ENCODE measurements around the gene FAM180A. TPM values are rescaled to one million over a fixed set of nuclear protein-coding genes. Genes with fewer than 3 reads are reported as not detected.

The FAM180A gene
- total and polyA plus RNA-seq, 9 of the 15 experiments (the other 6 are each of a cell fraction or from before 2014, with no cell fraction given): not detected

DNA sequence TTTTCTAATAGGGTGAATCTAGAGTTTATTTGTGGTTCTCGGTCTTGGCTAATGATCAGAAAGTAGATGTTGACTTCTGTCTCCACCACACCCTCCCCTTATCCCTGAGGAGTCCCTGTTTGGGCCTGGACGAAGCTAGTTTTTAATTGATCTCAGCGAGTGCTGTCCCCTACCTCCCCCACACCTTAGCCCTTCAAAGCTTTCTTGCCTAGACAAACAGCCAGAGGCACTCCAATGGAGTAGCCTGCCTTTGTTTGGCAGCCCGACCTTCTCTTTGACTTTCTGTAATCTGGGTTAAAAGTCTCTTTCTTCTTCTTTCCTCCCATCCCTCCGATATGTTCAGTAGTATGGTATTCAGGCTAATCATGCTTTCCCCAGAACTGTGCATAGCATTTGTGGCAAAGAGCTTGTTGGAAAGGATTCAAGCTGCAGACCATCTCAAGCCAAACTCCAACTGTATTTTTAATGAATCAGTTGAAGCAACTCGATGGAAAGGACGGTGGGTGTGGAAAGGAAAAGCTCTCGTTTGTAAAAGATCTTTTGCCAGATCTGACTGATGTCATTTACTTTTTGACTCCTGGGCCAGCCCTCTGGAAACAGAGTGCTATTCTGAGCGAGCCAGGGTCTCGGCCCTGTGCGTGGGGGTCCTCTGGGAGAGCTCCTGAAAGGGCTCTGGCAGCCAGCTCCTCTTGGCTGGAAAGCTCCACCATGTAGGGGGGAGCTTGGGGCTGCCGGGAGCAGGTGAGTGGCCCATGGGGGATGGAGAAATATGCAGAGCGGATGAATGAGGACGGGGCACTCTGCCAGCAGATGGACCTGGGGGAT, 4.5 kb downstream of the FAM180A start (continued):
- TF ChIP-seq POLR2G (IDR thresholded peaks at IDR 0.05; ENCODE audit: low read depth, low read length): no peak

DNA sequence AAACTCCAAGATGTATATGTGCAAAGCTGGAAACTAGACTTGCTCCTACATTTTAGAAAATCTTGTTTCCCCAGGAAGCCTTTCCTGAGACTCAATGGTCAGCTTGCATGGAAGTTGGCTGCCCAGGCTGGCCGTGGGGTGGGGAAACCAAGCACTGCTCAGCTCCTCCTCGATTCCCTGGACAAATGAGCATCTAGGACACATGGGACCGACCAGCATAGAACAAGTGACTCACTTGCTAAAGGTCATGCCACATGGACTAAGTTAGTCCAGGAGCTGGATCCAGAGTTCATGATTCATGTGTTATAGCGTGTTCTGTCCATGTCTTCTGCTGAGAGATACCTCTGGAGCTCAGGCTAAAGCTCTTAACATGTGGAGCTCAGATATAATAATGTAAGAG, 6.2 kb downstream of the FAM180A start:
- BruUV-seq (replicated peaks): no TSS peak

More for the DNA sequence above, 6.2 kb downstream of the FAM180A start:
- WGBS (ENCODE audit: insufficient coverage, low coverage, missing lambda C conversion rate): 3% methylated on average over 4 of the region's 4 CpGs
- POLR2A ChIA-PET: interaction anchor here (0.7 to 1.3 kb wide), 3 partner anchors 28 to 428 kb away, joined by 3 to 6 read pairs (median 3); no protein-coding TSS in a partner anchor
- peaks cover 32 to 51% of the 10 kb centered on the region in 2 experiments; a peak in 4 of 5 replicates for H3K27me3 ChIP-seq (ENCODE audit: control insufficient read depth in 2 of 2, insufficient read depth in 2 of 2, low read length in 2 of 2)
- intact Hi-C loops (cut with micrococcal nuclease) (no loop called here), in situ Hi-C loops (cut with MboI) (no loop called here)
- no peaks in the 10 kb centered on the region for H3K9me1 ChIP-seq (ENCODE audit: control insufficient read depth, insufficient read depth, low read length)
- H2AFZ ChIP-seq (ENCODE audit: low read depth, low read length): no peak overlapping the region
- no peak overlapping the region for H3K4me2 ChIP-seq (ENCODE audit: insufficient read depth, low read length)
- H3K9me3 ChIP-seq (replicated peaks; ENCODE audit: control insufficient read depth, insufficient read depth, low read depth, low read length): no peaks in the 10 kb centered on the region
- H3K4me1 ChIP-seq (replicated peaks in 1 of 2; ENCODE audit: control insufficient read depth in 2 of 2, insufficient read depth in 2 of 2, low read length in 2 of 2): no peaks in the 10 kb centered on the region
- FAIRE-seq: no peak
- H3K27ac ChIP-seq (ENCODE audit: extremely low read depth, low read depth, low read length): no peak overlapping the region
- TF ChIP-seq FOXA3 (CRISPR knock-in tag; conservative IDR thresholded peaks at IDR 0.05 in 1 of 2, IDR thresholded peaks at IDR 0.05 in 1 of 2): no peak
- TF ChIP-seq, protein P1, sequence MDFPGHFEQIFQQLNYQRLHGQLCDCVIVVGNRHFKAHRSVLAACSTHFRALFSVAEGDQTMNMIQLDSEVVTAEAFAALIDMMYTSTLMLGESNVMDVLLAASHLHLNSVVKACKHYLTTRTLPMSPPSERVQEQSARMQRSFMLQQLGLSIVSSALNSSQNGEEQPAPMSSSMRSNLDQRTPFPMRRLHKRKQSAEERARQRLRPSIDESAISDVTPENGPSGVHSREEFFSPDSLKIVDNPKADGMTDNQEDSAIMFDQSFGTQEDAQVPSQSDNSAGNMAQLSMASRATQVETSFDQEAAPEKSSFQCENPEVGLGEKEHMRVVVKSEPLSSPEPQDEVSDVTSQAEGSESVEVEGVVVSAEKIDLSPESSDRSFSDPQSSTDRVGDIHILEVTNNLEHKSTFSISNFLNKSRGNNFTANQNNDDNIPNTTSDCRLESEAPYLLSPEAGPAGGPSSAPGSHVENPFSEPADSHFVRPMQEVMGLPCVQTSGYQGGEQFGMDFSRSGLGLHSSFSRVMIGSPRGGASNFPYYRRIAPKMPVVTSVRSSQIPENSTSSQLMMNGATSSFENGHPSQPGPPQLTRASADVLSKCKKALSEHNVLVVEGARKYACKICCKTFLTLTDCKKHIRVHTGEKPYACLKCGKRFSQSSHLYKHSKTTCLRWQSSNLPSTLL (IDR thresholded peaks at IDR 0.05): no peak
- no peak for TF ChIP-seq DNMT1 (IDR thresholded peaks at IDR 0.05)
- TF ChIP-seq ZNF584 (CRISPR knock-in tag; IDR thresholded peaks at IDR 0.05; ENCODE audit: low read depth): no peak
- TF ChIP-seq ZNF445 (CRISPR knock-in tag; IDR thresholded peaks at IDR 0.05; ENCODE audit: low read depth): no peak
- H3K9ac ChIP-seq (ENCODE audit: insufficient read depth in 1 of 2, low read depth in 2 of 2, low read length in 2 of 2): no peak overlapping the region
- no peak; the same call in 2 of the 3 replicates for ATAC-seq
- no peak for DNase-seq (ENCODE audit: extremely low read depth in 1 of 4, low spot score in 3 of 4)
- no peak overlapping the region for H3K4me3 ChIP-seq
- H3K79me2 ChIP-seq (ENCODE audit: control insufficient read depth, insufficient read depth, low read length): no peaks in the 10 kb centered on the region
- no peaks in the 10 kb centered on the region; the same call in 1 of the 2 replicates for H4K20me1 ChIP-seq (replicated peaks; ENCODE audit: control insufficient read depth, insufficient read depth, low read length)
- CTCF ChIA-PET (ENCODE audit: low intra/inter-chr PET ratio): no interaction called here
- no peaks in the 10 kb centered on the region for H3K36me3 ChIP-seq (ENCODE audit: control insufficient read depth, insufficient read depth, low read length)

Measured in K562 (cell line).